ENCODE data around the gene CNPY2. TPM values are rescaled to one million over a fixed set of nuclear protein-coding genes. Genes with fewer than 3 reads are reported as not detected.

Gene CNPY2
- 100 to 1,000 TPM in 1 of 2 donors, 10 to 100 TPM in 1; 40.2 to 103 TPM for total RNA-seq

DNA sequence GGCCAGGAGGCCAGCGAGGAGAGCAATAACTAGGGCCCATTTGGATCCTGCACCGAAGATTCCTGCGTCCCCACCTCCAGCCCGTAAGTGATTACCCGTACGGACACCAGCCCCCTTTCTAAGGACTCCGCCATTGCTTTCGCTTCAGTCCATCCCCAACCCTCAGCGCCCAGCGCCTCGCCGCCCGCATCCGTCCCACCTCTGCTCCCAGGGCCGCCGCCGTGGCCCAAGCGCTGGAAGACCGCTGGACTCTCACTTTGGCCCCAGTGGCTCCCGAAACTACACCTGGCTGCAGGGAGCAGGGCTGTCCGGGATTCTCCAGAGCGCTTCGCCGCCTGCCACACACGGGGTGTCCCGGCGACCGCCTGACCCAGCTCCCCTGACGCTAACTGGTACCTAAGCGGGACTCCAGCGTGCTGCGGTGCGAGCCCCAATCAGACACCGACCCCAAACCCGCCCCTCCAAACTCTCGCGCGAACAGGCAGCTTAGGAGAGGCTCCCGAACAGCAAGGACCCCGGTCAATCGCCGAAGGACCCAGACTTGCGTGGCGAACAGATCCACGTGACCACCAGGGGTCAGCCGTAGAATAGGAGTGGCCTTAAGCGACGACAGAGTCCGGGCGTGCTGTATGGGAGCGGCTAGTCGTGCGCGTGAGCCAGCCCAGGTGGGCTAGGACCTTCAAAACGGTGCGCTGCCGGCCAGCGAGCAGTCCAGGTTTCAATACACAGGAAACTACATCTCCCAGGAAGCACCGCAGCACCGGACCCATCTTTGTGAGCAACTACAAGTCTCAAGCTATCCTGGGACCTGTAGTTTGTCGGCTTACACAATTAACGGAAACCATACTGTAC, at the start of gene CNPY2:
Gene CNPY2, minus strand, starts transcription at position 367 of the 852 bp plus-strand sequence. CDS start 771 bp downstream, outside the sequence.
- no peaks in the 10 kb centered on the region for H3K9me3 ChIP-seq
- ATAC-seq (peak; percentile 91), DNase-seq (peak; percentile 96 to 98 (median 96))
- H3K4me3 ChIP-seq = peak within 1 kb of the TSS; percentile 72 to 89
- H3K27ac ChIP-seq = peak within 1 kb of the TSS; percentile 95 to 98 (median 97)
- H3K36me3 ChIP-seq (replicated peaks in 1 of 2; ENCODE audit: insufficient read depth in 1 of 2, low read depth in 2 of 2) = peaks cover 0 to 17% of the 10 kb centered on the region in 2 donors
- 0 to 4% methylated on average over 4 to 61 of the region's 62 CpGs for WGBS, 2 donors
- intact Hi-C loops (cut with DNase I) = loop anchor here (10.0 kb wide), 1 partner anchor 139 kb away; the partner anchor contains the start of gene MIP
- TF ChIP-seq POLR2A (IDR thresholded peaks at IDR 0.05) = peak; percentile 74 to 96 (median 92)
- TF ChIP-seq, protein P1, sequence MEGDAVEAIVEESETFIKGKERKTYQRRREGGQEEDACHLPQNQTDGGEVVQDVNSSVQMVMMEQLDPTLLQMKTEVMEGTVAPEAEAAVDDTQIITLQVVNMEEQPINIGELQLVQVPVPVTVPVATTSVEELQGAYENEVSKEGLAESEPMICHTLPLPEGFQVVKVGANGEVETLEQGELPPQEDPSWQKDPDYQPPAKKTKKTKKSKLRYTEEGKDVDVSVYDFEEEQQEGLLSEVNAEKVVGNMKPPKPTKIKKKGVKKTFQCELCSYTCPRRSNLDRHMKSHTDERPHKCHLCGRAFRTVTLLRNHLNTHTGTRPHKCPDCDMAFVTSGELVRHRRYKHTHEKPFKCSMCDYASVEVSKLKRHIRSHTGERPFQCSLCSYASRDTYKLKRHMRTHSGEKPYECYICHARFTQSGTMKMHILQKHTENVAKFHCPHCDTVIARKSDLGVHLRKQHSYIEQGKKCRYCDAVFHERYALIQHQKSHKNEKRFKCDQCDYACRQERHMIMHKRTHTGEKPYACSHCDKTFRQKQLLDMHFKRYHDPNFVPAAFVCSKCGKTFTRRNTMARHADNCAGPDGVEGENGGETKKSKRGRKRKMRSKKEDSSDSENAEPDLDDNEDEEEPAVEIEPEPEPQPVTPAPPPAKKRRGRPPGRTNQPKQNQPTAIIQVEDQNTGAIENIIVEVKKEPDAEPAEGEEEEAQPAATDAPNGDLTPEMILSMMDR (IDR thresholded peaks at IDR 0.05) = peak in 4 of 7 experiments; percentile 11 to 49 (median 42)
- H3K27me3 ChIP-seq = no peaks in the 10 kb centered on the region
- H3K4me1 ChIP-seq = peaks cover 22% of the 10 kb centered on the region

DNA sequence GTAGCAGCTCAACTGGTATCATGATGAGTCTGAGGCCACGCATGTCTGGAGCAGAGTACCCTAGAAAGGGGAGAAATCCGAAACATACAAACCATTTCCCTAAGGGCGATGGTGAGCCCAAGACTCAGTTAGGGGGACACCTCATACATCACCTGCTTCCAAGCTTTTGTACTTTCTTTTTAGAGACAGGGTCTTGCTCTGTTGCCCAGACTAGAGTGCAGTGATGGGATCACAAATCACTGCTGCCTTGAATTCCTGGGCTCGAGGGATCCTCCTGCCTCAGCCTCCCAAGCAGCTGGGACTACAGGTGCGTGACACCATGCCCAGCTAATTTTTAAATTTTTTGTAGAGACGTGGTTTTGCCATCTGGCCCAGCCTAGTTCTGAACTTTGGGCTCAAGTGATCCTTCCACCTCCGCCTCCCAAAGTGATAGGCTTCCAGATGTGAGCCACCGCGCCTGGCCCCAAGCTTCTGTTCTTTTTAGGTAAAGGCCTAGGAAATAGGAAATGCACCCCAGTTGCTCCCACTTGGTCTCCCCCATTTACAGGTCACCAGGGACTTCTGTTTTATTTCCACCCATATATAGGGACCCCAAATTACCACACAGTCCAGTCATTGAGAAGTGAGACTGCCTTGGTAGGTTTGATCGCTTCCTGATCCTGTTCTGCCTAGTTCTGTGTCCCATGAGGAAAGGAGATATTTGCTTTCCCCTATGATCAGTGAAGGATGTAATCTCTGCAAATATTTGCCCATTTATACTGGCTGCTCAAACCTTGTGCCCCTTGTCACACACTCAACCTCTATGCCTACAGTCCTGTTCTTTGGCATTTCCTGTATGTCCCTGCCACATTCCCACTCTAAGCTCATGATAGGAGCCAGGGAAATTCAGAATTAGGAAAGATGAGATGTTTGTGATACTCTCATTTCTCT, 46.6 kb upstream of the CNPY2 start, which contains the start of gene APOF:
Gene APOF, minus strand, starts transcription at position 728 of the 930 bp plus-strand sequence. Its CDS starts 112 bp downstream, at position 616.
- no peaks in the 10 kb centered on the region for H3K9me3 ChIP-seq
- H3K4me3 ChIP-seq = no peak within 1 kb of the TSS
- peaks cover 22% of the 10 kb centered on the region for H3K4me1 ChIP-seq
- intact Hi-C loops (cut with DNase I) = no loop called here
- no peak for TF ChIP-seq POLR2A (IDR thresholded peaks at IDR 0.05)
- TF ChIP-seq, protein P1 (IDR thresholded peaks at IDR 0.05) = no peak
- WGBS, 2 donors = 89 to 93% methylated on average over 9 to 10 of the region's 10 CpGs
- no peaks in the 10 kb centered on the region for H3K36me3 ChIP-seq (replicated peaks in 1 of 2; ENCODE audit: insufficient read depth in 1 of 2, low read depth in 2 of 2)
- H3K27me3 ChIP-seq = no peaks in the 10 kb centered on the region
- ATAC-seq (no peak), DNase-seq (no peak)
- no peak within 1 kb of the TSS for H3K27ac ChIP-seq

DNA sequence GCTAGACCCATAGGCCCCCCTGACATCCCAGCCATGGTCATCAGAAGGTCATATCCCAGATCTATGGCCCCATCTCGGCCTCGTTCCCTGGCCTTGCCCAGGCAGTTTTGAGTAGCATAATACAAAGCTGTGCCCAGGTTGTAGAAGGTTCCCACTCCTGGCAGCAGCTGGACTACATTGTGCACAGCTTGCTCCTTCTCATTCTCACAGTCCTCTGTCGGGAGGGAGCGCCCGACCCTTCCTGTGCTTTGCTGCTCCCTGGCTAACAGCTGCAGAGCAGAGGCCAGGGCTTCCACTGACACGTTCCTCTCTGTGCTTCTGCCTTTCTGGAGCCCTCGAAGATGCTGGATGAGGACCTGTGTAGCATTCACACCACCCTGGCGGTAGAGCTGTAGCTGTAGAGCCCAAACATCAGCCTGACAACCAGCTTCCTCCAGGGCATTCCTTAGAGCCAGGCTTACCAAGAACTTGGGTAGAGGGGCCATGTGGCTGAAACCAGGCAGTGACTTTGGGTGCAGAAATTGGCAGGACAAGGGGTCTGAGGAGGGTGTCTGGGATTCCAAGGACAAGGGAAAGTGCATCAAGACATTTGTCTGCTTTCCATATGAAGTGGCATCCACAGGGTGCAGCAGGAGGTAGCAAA, 45.8 kb upstream of the CNPY2 start:
- Histone ChIP-seq H3K36me3 (replicated peaks in 1 of 2; ENCODE audit: insufficient read depth in 1 of 2, low read depth in 2 of 2) (no peaks in the 10 kb centered on the region), H3K9me3 (no peaks in the 10 kb centered on the region), H3K27me3 (no peaks in the 10 kb centered on the region), H3K4me3 (no peak overlapping the region), H3K27ac (no peak overlapping the region), H3K4me1 (peaks cover 22% of the 10 kb centered on the region)
- no peak for ATAC-seq
- TF ChIP-seq, protein P1 (IDR thresholded peaks at IDR 0.05) = no peak
- TF ChIP-seq POLR2A (IDR thresholded peaks at IDR 0.05) = no peak
- intact Hi-C loops (cut with DNase I) = no loop called here
- 78 to 91% methylated on average over 6 to 8 of the region's 8 CpGs for WGBS, 2 donors
- DNase-seq = no peak

Data from body of pancreas (tissue), 4 donors.